ENCODE measurements around the gene KLF7. TPM values are rescaled to one million over a fixed set of nuclear protein-coding genes. Genes with fewer than 3 reads are reported as not detected.

KLF7 gene
- total RNA-seq, 2 experiments from 2014 or later: 28.3 to 31.4 TPM

- H3K4me1 Mint-ChIP-seq: peaks cover 82% of the 10 kb centered on the region
- POLR2A ChIA-PET: interaction anchor here (1.3 to 6.1 kb wide), 4 partner anchors 8 to 82 kb away, joined by 5 to 83 read pairs (median 38); partner anchors contain the start of gene KLF7
- no peak overlapping the region for H3K4me3 Mint-ChIP-seq
- no peaks in the 10 kb centered on the region for H3K27me3 Mint-ChIP-seq
- no peak for DNase-seq
- no peaks in the 10 kb centered on the region for H3K9me3 Mint-ChIP-seq
- CTCF ChIA-PET: interaction anchor here (3.5 kb wide), 1 partner anchor 13 kb away, joined by 34 read pairs; no protein-coding TSS in a partner anchor
- peaks cover 42% of the 10 kb centered on the region for H3K36me3 Mint-ChIP-seq (ENCODE audit: low read depth)
- peak overlapping the region; percentile 5 for H3K27ac Mint-ChIP-seq
Observed at GRCh38 chr2:207155516-207156444, 10.0 kb downstream of the KLF7 start.

DNA sequence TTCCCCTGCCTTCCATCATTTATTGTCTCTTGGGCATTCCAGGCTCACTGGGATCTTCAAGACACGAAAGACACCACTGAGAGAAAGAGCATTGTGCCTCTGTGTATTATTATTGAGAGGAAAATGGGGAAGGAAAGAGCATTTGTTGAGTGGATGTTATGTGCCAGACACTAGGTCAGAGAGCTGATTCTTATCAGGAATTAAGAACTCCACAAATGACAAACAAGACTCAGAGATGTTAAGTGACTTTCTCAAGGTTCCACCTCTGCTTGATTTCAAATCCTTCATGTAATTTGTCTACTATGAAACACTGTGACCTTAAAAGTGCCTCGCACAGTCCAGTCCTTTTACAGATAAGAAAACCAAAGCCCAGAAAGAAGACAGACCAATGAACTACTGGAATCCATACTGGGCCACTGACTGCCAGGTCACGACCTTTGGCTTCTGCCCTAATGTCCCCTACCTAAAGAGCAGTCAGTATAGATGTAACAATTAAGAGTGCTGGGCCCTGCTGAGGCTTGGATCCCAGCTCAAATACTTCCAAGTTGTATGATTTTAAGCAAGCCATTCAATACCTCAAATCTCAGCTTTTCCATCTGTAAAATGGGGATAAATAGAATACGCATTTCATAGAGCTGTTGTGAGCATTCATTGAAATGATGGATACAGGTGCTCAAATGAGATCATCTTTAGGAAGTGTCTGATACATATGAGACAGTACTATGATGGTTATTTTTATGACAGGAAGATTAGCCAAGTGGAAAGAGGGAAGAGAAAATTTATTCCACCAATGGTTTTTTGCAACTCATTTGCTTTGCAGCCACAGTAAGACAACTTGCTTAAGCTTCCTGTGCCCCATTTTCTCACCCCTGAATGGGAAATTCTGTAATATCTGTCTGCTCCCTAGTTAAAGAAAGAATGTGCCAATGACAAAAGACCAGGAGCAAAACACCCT lies 10.9 kb downstream of the KLF7 start:
- no peak for DNase-seq
- POLR2A ChIA-PET: interaction anchor here (1.3 to 6.1 kb wide), 3 partner anchors 10 to 81 kb away, joined by 5 to 83 read pairs (median 72); partner anchors contain the start of gene KLF7
- peaks cover 85% of the 10 kb centered on the region for H3K4me1 Mint-ChIP-seq
- no peak overlapping the region for H3K27ac Mint-ChIP-seq
- H3K4me3 Mint-ChIP-seq: no peak overlapping the region
- H3K27me3 Mint-ChIP-seq: no peaks in the 10 kb centered on the region
- peaks cover 46% of the 10 kb centered on the region for H3K36me3 Mint-ChIP-seq (ENCODE audit: low read depth)
- CTCF ChIA-PET: interaction anchor here (3.5 kb wide), 1 partner anchor 12 kb away, joined by 34 read pairs; no protein-coding TSS in a partner anchor
- H3K9me3 Mint-ChIP-seq: no peaks in the 10 kb centered on the region

DNA sequence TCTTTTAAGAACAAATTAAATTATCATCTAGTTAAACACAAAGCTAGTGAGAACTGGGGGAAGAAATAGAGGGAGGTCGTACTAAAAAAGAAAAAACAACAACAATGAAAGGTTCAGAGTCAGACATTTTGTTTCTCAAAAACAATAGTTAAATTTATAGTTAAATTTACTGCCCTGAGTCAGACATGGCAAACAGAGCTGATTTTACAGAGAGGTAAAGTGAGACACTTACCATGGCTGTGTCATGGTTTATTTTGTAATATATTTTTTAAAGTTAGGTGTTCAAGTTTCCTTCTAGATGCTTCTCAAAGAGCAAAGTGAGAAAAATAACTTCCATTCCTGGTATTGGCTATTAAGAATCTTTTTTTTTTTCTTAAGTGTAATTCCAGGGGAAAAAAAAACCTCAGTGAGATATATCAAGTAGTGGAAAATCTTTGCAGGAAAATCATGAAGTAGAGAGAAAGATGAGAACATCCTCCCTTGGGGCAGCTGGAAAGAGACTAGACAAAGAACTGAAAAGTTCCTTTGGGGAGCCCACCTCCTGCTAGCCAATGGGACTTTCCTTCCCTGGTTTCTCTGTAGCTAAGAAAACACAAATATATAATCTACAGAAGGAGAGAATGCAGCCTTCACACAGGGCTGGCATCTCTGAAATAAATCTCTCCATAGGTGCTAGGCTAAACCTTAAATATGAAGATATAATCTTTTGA lies 12.3 kb downstream of the KLF7 start:
- Mint-ChIP-seq H3K4me3 (no peak overlapping the region), H3K27me3 (peaks cover 3% of the 10 kb centered on the region), H3K4me1 (peaks cover 85% of the 10 kb centered on the region), H3K27ac (no peak overlapping the region), H3K36me3 (ENCODE audit: low read depth) (peaks cover 55% of the 10 kb centered on the region), H3K9me3 (no peaks in the 10 kb centered on the region)
- DNase-seq: no peak
- CTCF ChIA-PET: no interaction called here
- POLR2A ChIA-PET: interaction anchor here (5.9 to 6.1 kb wide), 2 partner anchors 10 to 12 kb away, joined by 72 to 83 read pairs; partner anchors contain the start of gene KLF7

DNA sequence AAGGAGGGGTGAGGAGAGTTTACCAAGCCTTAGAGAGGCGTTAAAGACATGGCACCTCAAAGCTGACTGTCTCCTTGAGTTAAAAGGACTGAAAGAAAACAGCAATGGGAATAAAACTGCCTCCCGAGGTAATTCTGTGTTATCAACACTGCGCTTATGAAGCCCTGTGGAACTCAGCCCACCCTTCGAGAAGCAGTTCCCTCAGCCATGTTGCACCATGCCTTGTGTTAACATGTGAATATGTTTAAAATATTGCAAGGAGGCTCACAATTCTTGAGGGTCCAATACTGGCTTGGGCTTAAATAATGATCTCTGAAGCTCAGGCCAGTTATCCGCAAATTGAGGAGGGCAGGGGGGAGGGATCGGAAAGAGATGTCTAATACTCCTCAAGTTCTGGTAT lies 14.7 kb downstream of the KLF7 start:
- Mint-ChIP-seq H3K4me3 (no peak overlapping the region), H3K9me3 (peaks cover 4% of the 10 kb centered on the region), H3K36me3 (ENCODE audit: low read depth) (peaks cover 62% of the 10 kb centered on the region), H3K27me3 (peaks cover 3% of the 10 kb centered on the region), H3K4me1 (peaks cover 69% of the 10 kb centered on the region), H3K27ac (no peak overlapping the region)
- ChIA-PET CTCF (interaction anchor here (0.9 kb wide), 1 partner anchor 323 kb away, joined by 3 read pairs; no protein-coding TSS in a partner anchor), POLR2A (interaction anchor here (1.1 to 6.4 kb wide), 2 partner anchors 9 to 15 kb away, joined by 7 to 52 read pairs; partner anchors contain the start of gene KLF7)
- DNase-seq: no peak

GRCh38 chr2:207150284-207150683 lies 15.5 kb downstream of the KLF7 start:
- no peak for DNase-seq
- peaks cover 64% of the 10 kb centered on the region for H3K36me3 Mint-ChIP-seq (ENCODE audit: low read depth)
- no peak overlapping the region for H3K4me3 Mint-ChIP-seq
- H3K27me3 Mint-ChIP-seq: peaks cover 3% of the 10 kb centered on the region
- ChIA-PET CTCF (interaction anchor here (0.9 kb wide), 1 partner anchor 323 kb away, joined by 3 read pairs; no protein-coding TSS in a partner anchor), POLR2A (interaction anchor here (6.4 kb wide), 1 partner anchor 16 kb away, joined by 52 read pairs; the partner anchor contains the start of gene KLF7)
- H3K27ac Mint-ChIP-seq: no peak overlapping the region
- peaks cover 4% of the 10 kb centered on the region for H3K9me3 Mint-ChIP-seq
- H3K4me1 Mint-ChIP-seq: peaks cover 69% of the 10 kb centered on the region

- no peak for DNase-seq
- Mint-ChIP-seq H3K36me3 (ENCODE audit: low read depth) (peaks cover 63% of the 10 kb centered on the region), H3K27ac (no peak overlapping the region), H3K4me1 (peaks cover 69% of the 10 kb centered on the region), H3K9me3 (peaks cover 4% of the 10 kb centered on the region), H3K27me3 (peaks cover 3% of the 10 kb centered on the region), H3K4me3 (no peak overlapping the region)
- ChIA-PET POLR2A (interaction anchor here (6.4 kb wide), 1 partner anchor 16 kb away, joined by 52 read pairs; the partner anchor contains the start of gene KLF7), CTCF (no interaction called here)
Observed at GRCh38 chr2:207149249-207150213, 16.2 kb downstream of the KLF7 start.

DNA sequence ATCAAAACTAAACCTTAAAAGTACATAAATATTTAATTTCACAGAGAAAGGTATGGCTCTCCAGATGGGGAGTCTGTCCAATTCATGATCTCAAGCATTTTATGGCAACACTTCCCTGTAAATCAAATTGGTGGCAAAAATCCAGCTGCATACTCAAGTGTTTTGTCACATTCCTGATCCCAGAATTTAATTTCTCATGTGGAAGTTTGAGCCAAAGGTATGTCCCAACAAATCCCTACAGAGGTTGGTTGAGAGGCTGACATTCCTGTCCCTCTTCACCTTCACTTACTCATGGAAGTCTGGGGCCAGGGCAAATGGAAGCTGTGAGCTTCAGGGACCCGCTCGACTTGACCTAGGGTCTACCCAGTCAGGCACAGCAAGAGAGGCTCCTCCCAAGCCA lies 17.7 kb downstream of the KLF7 start:
- H3K27me3 Mint-ChIP-seq: peaks cover 3% of the 10 kb centered on the region
- no peak for DNase-seq
- ChIA-PET POLR2A (interaction anchor here (1.2 to 6.4 kb wide), 2 partner anchors 9 to 18 kb away, joined by 5 to 52 read pairs; partner anchors contain the start of gene KLF7), CTCF (no interaction called here)
- no peak overlapping the region for H3K27ac Mint-ChIP-seq
- H3K36me3 Mint-ChIP-seq (ENCODE audit: low read depth): peaks cover 61% of the 10 kb centered on the region
- peaks cover 72% of the 10 kb centered on the region for H3K4me1 Mint-ChIP-seq
- H3K9me3 Mint-ChIP-seq: peaks cover 4% of the 10 kb centered on the region
- H3K4me3 Mint-ChIP-seq: no peak overlapping the region

- peaks cover 4% of the 10 kb centered on the region for H3K9me3 Mint-ChIP-seq
- no peak for DNase-seq
- peak overlapping the region; percentile 98 for H3K27ac Mint-ChIP-seq
- POLR2A ChIA-PET: interaction anchor here (0.9 to 4.3 kb wide), 14 partner anchors 11 to 1122 kb away, joined by 3 to 276 read pairs (median 8); partner anchors contain the start of genes CREB1, FASTKD2, KLF7 and MDH1B
- CTCF ChIA-PET: interaction anchor here (0.6 to 4.4 kb wide), 7 partner anchors 12 to 344 kb away, joined by 3 to 49 read pairs (median 11); partner anchors contain the start of gene KLF7
- peak overlapping the region; percentile 63 for H3K4me3 Mint-ChIP-seq
- H3K36me3 Mint-ChIP-seq (ENCODE audit: low read depth): peaks cover 67% of the 10 kb centered on the region
- H3K27me3 Mint-ChIP-seq: peaks cover 3% of the 10 kb centered on the region
- peaks cover 69% of the 10 kb centered on the region for H3K4me1 Mint-ChIP-seq
Observed at GRCh38 chr2:207144173-207144785, 21.5 kb downstream of the KLF7 start.

GRCh38 chr2:207143215-207144172 lies 22.3 kb downstream of the KLF7 start:
- Mint-ChIP-seq H3K27me3 (no peaks in the 10 kb centered on the region), H3K36me3 (ENCODE audit: low read depth) (peaks cover 67% of the 10 kb centered on the region), H3K4me1 (peaks cover 64% of the 10 kb centered on the region), H3K27ac (peak overlapping the region; percentile 98), H3K9me3 (peaks cover 4% of the 10 kb centered on the region), H3K4me3 (peak overlapping the region; percentile 63)
- ChIA-PET CTCF (interaction anchor here (0.6 to 4.4 kb wide), 10 partner anchors 12 to 891 kb away, joined by 3 to 49 read pairs (median 5); partner anchors contain the start of gene KLF7), POLR2A (interaction anchor here (0.6 to 4.3 kb wide), 20 partner anchors 8 to 1122 kb away, joined by 3 to 276 read pairs (median 6); partner anchors contain the start of genes CREB1, FASTKD2, KLF7 and MDH1B)
- peak; percentile 75 for DNase-seq
